ENCODE results near the gene NCK2. TPM values are rescaled to one million over a fixed set of nuclear protein-coding genes. Genes with fewer than 3 reads are reported as not detected.

The NCK2 gene
- total RNA-seq, 2 donors from 2014 or later = 41.0 to 50.0 TPM

DNA sequence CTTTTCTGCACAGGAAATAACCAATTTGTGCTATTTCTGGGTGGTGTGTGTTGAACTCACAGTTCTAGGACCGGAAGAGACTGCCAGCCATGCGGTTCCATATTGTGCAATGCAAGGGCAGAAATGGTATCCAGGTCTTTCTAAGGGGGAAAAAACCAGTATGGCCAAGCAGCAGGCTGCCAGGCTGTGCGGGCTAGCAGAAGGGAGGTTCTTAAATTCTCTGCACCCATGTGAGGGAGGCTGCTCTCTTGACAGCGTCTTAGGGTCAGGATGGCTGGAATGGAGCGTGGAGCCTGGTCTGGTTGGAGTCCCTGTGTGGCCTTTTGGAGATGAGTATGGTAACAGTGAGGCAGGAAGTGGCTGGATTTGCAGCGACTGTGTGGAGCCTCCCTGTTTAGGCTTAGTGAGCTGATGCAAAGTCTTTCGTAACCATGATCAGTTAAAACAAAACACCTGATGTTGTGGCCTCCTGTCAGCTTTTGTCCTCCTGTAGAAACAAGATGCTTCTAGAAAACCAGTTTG lies 52.6 kb downstream of the NCK2 start:
- Histone ChIP-seq H3K4me1 (ENCODE audit: control insufficient read depth in 1 of 2, low read depth in 2 of 2) (peaks cover 46 to 74% of the 10 kb centered on the region in 2 donors), H3K36me3 (no peaks in the 10 kb centered on the region), H3K27ac (peak overlapping the region; percentile 31 to 44), H3K27me3 (replicated peaks; ENCODE audit: insufficient read depth) (no peaks in the 10 kb centered on the region), H3K4me3 (peak overlapping the region; percentile 23), H3K9me3 (no peaks in the 10 kb centered on the region)
- ATAC-seq (ENCODE audit: insufficient number of reproducible peaks, low FRiP score, low read depth) = no peak
- TF ChIP-seq, protein P1, sequence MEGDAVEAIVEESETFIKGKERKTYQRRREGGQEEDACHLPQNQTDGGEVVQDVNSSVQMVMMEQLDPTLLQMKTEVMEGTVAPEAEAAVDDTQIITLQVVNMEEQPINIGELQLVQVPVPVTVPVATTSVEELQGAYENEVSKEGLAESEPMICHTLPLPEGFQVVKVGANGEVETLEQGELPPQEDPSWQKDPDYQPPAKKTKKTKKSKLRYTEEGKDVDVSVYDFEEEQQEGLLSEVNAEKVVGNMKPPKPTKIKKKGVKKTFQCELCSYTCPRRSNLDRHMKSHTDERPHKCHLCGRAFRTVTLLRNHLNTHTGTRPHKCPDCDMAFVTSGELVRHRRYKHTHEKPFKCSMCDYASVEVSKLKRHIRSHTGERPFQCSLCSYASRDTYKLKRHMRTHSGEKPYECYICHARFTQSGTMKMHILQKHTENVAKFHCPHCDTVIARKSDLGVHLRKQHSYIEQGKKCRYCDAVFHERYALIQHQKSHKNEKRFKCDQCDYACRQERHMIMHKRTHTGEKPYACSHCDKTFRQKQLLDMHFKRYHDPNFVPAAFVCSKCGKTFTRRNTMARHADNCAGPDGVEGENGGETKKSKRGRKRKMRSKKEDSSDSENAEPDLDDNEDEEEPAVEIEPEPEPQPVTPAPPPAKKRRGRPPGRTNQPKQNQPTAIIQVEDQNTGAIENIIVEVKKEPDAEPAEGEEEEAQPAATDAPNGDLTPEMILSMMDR (IDR thresholded peaks at IDR 0.05) = no peak
- DNase-seq (ENCODE audit: low spot score) = no peak

DNA sequence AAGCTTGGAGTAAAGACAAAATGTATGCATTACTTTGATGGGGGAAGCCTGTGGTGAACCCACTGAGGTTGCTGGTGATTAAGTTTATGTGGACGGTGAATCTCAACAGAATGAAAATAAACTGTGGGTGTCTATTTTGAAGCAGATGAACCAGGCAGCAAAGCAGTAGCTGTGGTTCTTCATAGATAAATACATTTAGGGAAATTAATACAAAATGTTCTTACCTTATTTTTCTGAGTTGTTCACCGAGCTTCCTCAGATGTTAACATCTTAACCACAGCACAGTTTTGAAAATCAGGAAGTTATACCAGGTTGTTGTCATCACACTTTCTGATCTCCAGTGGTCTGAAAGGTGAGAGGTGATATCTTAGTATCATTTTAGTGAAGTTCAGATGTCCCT lies 53.9 kb downstream of the NCK2 start:
- Histone ChIP-seq H3K27ac (peak overlapping the region in 1 of 2 donors; percentile 20), H3K36me3 (no peaks in the 10 kb centered on the region), H3K4me1 (ENCODE audit: control insufficient read depth in 1 of 2, low read depth in 2 of 2) (peaks cover 48 to 74% of the 10 kb centered on the region in 2 donors), H3K9me3 (no peaks in the 10 kb centered on the region), H3K27me3 (replicated peaks; ENCODE audit: insufficient read depth) (no peaks in the 10 kb centered on the region), H3K4me3 (no peak overlapping the region)
- DNase-seq (ENCODE audit: low spot score) = no peak
- ATAC-seq (ENCODE audit: insufficient number of reproducible peaks, low FRiP score, low read depth) = no peak
- TF ChIP-seq, protein P1 (IDR thresholded peaks at IDR 0.05) = no peak

DNA sequence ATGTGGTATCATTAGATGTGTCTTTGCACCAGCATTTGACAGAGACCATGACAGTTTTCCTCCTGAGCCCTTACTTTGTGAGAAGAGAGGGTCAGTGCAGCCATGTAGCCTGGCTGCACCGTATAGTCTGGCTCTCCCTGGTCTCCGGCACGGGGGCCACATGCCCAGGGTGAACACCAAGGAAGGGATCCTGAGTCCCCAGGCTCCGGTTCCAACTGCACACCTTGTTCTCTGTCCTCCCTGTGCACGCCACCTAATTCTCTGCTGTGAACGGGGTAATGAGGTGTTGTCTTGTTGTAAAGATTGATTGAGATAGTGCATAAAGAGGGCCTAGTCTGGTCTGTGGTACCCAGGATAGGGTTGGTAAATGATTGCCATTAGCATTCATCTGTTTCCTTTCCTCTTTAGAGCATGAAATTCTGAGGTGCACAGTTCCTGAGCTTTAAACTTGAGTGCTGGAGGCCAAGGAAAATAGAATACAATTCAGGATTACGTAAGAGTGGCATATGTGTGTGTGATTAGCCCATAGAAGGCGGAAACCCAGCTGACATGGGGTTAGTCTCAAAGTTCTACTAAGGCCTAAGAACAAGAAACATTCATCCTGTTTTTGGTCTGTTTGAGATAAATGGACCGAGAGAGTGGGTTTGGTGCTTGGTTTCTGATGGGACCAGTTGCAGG lies 55.5 kb downstream of the NCK2 start:
- TF ChIP-seq, protein P1 (IDR thresholded peaks at IDR 0.05) = no peak
- Histone ChIP-seq H3K27ac (no peak overlapping the region), H3K36me3 (no peaks in the 10 kb centered on the region), H3K4me3 (no peak overlapping the region), H3K4me1 (ENCODE audit: control insufficient read depth in 1 of 2, low read depth in 2 of 2) (peaks cover 46 to 68% of the 10 kb centered on the region in 2 donors), H3K9me3 (no peaks in the 10 kb centered on the region), H3K27me3 (replicated peaks; ENCODE audit: insufficient read depth) (no peaks in the 10 kb centered on the region)
- no peak for DNase-seq (ENCODE audit: low spot score)
- ATAC-seq (ENCODE audit: insufficient number of reproducible peaks, low FRiP score, low read depth) = no peak

GRCh38 chr2:105800953-105801635 lies 56.4 kb downstream of the NCK2 start:
- no peaks in the 10 kb centered on the region for H3K27me3 ChIP-seq (replicated peaks; ENCODE audit: insufficient read depth)
- ATAC-seq (ENCODE audit: insufficient number of reproducible peaks, low FRiP score, low read depth) = no peak
- TF ChIP-seq, protein P1 (IDR thresholded peaks at IDR 0.05) = no peak
- no peak overlapping the region for H3K27ac ChIP-seq
- no peaks in the 10 kb centered on the region for H3K36me3 ChIP-seq
- H3K9me3 ChIP-seq = no peaks in the 10 kb centered on the region
- peaks cover 39 to 59% of the 10 kb centered on the region in 2 donors for H3K4me1 ChIP-seq (ENCODE audit: control insufficient read depth in 1 of 2, low read depth in 2 of 2)
- no peak for DNase-seq (ENCODE audit: low spot score)
- no peak overlapping the region for H3K4me3 ChIP-seq

DNA sequence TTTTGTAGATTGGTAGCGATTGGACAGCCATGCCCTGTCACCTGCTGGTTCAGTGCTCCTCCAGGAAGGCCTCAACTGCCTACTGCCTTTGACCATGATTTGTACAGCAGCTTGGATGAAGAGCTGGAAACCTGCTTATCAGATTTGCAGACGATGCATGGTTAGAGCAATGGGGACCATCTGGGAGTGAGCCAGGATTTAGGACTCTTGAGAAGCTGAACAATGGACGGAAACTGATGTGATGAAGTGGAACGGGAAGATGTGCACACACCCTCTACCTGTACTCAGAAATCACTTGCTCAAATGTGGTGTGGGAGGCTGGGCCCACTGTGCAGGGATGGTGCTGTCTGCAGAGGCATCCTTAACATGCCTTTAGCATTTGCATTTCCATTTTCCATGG lies 57.2 kb downstream of the NCK2 start:
- Histone ChIP-seq H3K27ac (no peak overlapping the region), H3K4me1 (ENCODE audit: control insufficient read depth in 1 of 2, low read depth in 2 of 2) (peaks cover 31 to 51% of the 10 kb centered on the region in 2 donors), H3K27me3 (replicated peaks; ENCODE audit: insufficient read depth) (no peaks in the 10 kb centered on the region), H3K9me3 (no peaks in the 10 kb centered on the region), H3K4me3 (no peak overlapping the region), H3K36me3 (no peaks in the 10 kb centered on the region)
- DNase-seq (ENCODE audit: low spot score) (no peak), ATAC-seq (ENCODE audit: insufficient number of reproducible peaks, low FRiP score, low read depth) (no peak)
- TF ChIP-seq, protein P1 (IDR thresholded peaks at IDR 0.05) = no peak
